ENCODE measurements around the gene ROR1.

DNA sequence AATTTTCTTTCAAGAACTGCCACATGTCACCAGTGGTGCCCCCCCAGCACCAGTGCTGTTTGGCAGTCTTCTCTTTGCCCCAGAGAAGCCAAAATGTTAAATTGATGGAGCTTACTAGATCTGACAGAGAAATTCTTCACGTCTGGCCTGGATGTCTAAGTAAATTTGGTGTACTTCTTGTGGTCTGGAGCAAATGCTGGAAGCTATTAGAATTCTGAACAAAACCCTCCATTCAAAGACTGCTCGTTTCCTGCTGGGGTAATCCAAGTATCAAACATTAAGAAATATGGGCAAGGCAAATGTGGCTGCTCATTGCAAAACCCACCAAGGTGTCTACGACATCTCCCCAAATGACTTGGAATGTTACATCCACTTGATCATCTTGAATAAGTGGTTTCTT is 92.3 kb downstream of the ROR1 start:
- no peak for TF ChIP-seq U2AF1 (optimal IDR thresholded peaks at IDR 0.05; ENCODE audit: low read depth, low read length)
- TF ChIP-seq NONO (IDR thresholded peaks at IDR 0.05; ENCODE audit: low read depth in 2 of 2, low read length in 1 of 2): no peak
- no peak for TF ChIP-seq POLR2AphosphoS5 (IDR thresholded peaks at IDR 0.05; ENCODE audit: control insufficient read depth, insufficient read depth, low read depth, low read length)
- no peak for TF ChIP-seq HDAC2 (IDR thresholded peaks at IDR 0.05)
- no peak for TF ChIP-seq HNRNPK (IDR thresholded peaks at IDR 0.05; ENCODE audit: low read depth, low read length, poor library complexity, severe bottlenecking)
- no peak for TF ChIP-seq XRCC3 (IDR thresholded peaks at IDR 0.05)
- no peak for TF ChIP-seq POLR2A (conservative IDR thresholded peaks at IDR 0.05)
- TF ChIP-seq, protein P1, sequence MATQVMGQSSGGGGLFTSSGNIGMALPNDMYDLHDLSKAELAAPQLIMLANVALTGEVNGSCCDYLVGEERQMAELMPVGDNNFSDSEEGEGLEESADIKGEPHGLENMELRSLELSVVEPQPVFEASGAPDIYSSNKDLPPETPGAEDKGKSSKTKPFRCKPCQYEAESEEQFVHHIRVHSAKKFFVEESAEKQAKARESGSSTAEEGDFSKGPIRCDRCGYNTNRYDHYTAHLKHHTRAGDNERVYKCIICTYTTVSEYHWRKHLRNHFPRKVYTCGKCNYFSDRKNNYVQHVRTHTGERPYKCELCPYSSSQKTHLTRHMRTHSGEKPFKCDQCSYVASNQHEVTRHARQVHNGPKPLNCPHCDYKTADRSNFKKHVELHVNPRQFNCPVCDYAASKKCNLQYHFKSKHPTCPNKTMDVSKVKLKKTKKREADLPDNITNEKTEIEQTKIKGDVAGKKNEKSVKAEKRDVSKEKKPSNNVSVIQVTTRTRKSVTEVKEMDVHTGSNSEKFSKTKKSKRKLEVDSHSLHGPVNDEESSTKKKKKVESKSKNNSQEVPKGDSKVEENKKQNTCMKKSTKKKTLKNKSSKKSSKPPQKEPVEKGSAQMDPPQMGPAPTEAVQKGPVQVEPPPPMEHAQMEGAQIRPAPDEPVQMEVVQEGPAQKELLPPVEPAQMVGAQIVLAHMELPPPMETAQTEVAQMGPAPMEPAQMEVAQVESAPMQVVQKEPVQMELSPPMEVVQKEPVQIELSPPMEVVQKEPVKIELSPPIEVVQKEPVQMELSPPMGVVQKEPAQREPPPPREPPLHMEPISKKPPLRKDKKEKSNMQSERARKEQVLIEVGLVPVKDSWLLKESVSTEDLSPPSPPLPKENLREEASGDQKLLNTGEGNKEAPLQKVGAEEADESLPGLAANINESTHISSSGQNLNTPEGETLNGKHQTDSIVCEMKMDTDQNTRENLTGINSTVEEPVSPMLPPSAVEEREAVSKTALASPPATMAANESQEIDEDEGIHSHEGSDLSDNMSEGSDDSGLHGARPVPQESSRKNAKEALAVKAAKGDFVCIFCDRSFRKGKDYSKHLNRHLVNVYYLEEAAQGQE (IDR thresholded peaks at IDR 0.05; ENCODE audit: borderline replicate concordance): no peak
- TF ChIP-seq, protein P1 (CRISPR knock-in tag; IDR thresholded peaks at IDR 0.05; ENCODE audit: low read depth): no peak
- no peak for TF ChIP-seq SRSF7 (optimal IDR thresholded peaks at IDR 0.05; ENCODE audit: low read depth, low read length)
